T-cell (primary cell): ENCODE data around the gene RNF130. TPM values are rescaled to one million over a fixed set of nuclear protein-coding genes. Genes with fewer than 3 reads are reported as not detected.
"Not testable (repeated sequence)": the region's sequence is repeated elsewhere in the genome, so short reads cannot be mapped to it uniquely, and the experiment has no call there.

ENCODE experiments used
- ATAC-seq, 4 experiments: fragments of 200-7000 bp in 3 of 4; fragments of 150-1000 bp in 1 of 4; cut with Tn5 transposase; replicated peaks in 1 of 4; 1 replicate in 3 of 4; 2 replicates in 1 of 4; pipeline ENCODE4 v1.10.0; 2021; ENCODE audit warnings: moderate library complexity in 3 of 4, mild to moderate bottlenecking in 2 of 4, moderate number of reproducible peaks in 1 of 4
- CTCF ChIA-PET, 2 donors: fragments of 300-600 bp; sonication (Branson Sonifier 250); formaldehyde crosslinking; loops; one replicate each; lab custom pipeline; 2022; ENCODE audit warnings: antibody characterized with exemption in 2 of 2; lab: Charles Lee
- POLR2A ChIA-PET, 2 donors: fragments of 300-600 bp; sonication (Branson Sonifier 250); formaldehyde crosslinking; loops; one replicate each; lab custom pipeline; 2022; ENCODE audit warnings: antibody characterized with exemption in 2 of 2; lab: Charles Lee
- DNase-seq, 35 experiments: peaks; one replicate each; pipeline versions ENCODE4 v3.0.0 to v3.0.0-alpha.2; 2013 to 2023
- H3K27ac ChIP-seq: one replicate; pipeline ENCODE4 v1.5.1; 2013; ENCODE audit warnings: low read length
- H3K27me3 ChIP-seq, 2 experiments: replicated peaks in 1 of 2; 1 replicate in 1 of 2; 2 replicates in 1 of 2; pipeline versions ENCODE4 v1.6.1 to v1.7.0; 2013; ENCODE audit warnings: low read length in 1 of 2, mixed read lengths in 1 of 2; ENCODE audit not compliant: control insufficient read depth in 2 of 2, insufficient read depth in 2 of 2; ENCODE audit errors: extremely low read depth in 1 of 2
- H3K36me3 ChIP-seq, 2 donors: 1 replicate in 1 of 2; 2 replicates in 1 of 2; pipeline versions ENCODE4 v1.6.1 to v1.7.0; 2013; ENCODE audit warnings: low read length in 1 of 2; ENCODE audit not compliant: control insufficient read depth in 2 of 2, insufficient read depth in 1 of 2; ENCODE audit errors: extremely low read depth in 1 of 2
- H3K4me1 ChIP-seq, 2 experiments: 1 replicate in 1 of 2; 2 replicates in 1 of 2; pipeline versions ENCODE4 v1.6.1 to v1.7.0; 2013; ENCODE audit warnings: low read length in 2 of 2, mixed read lengths in 1 of 2; ENCODE audit not compliant: insufficient read depth in 2 of 2, control insufficient read depth in 1 of 2; ENCODE audit errors: extremely low read depth in 1 of 2
- H3K4me3 ChIP-seq, 2 donors: 1 replicate in 1 of 2; 2 replicates in 1 of 2; pipeline versions ENCODE4 v1.5.1 to v1.7.0; 2013; ENCODE audit warnings: mild to moderate bottlenecking in 2 of 2, low read length in 1 of 2, moderate library complexity in 1 of 2; ENCODE audit not compliant: control insufficient read depth in 1 of 2; ENCODE audit errors: extremely low read depth in 1 of 2
- H3K9me3 ChIP-seq: 2 replicates; pipeline ENCODE4 v1.7.0; 2013
- H3K27ac Mint-ChIP-seq, 2 donors: one replicate each; pipeline ENCODE4 v1.8.0; 2020 to 2021; ENCODE audit warnings: mild to moderate bottlenecking in 2 of 2, mixed read lengths in 2 of 2
- H3K27me3 Mint-ChIP-seq, 2 donors: one replicate each; pipeline ENCODE4 v1.8.0; 2021 to 2022; ENCODE audit warnings: mixed read lengths in 2 of 2
- H3K36me3 Mint-ChIP-seq: one replicate; pipeline ENCODE4 v1.8.0; 2021; ENCODE audit warnings: mixed read lengths
- H3K4me1 Mint-ChIP-seq, 3 donors: one replicate each; pipeline ENCODE4 v1.8.0; 2020 to 2022; ENCODE audit warnings: mixed read lengths in 3 of 3, mild to moderate bottlenecking in 1 of 3
- H3K4me3 Mint-ChIP-seq, 3 donors: one replicate each; pipeline ENCODE4 v1.8.0; 2020 to 2022; ENCODE audit warnings: mild to moderate bottlenecking in 3 of 3, mixed read lengths in 3 of 3, moderate library complexity in 3 of 3
- H3K9me3 Mint-ChIP-seq, 3 donors: one replicate each; pipeline ENCODE4 v1.8.0; 2020 to 2022; ENCODE audit warnings: mixed read lengths in 3 of 3
- WGBS: methylation state at CpG from one replicate; pipeline ENCODE4 v1.1.5; 2013; ENCODE audit warnings: missing lambda C conversion rate; ENCODE audit not compliant: insufficient coverage; 5-methylcytosine and 5-hydroxymethylcytosine counted together
- total RNA-seq, 35 experiments: library from RNA in 6 of 35; stranded (reverse) in 6 of 35; fragments of 120-200 nt in 1 of 35; gene quantifications; one replicate each; pipeline versions ENCODE4 v1.2.1 to v1.2.4 and lab custom pipeline; 2013 to 2026

Gene RNF130
- total RNA-seq, 5 donors from 2014 or later (not counting 1 experiment from before 2014, with no cell fraction given) = 15.0 to 17.0 (median 16.3) TPM

DNA sequence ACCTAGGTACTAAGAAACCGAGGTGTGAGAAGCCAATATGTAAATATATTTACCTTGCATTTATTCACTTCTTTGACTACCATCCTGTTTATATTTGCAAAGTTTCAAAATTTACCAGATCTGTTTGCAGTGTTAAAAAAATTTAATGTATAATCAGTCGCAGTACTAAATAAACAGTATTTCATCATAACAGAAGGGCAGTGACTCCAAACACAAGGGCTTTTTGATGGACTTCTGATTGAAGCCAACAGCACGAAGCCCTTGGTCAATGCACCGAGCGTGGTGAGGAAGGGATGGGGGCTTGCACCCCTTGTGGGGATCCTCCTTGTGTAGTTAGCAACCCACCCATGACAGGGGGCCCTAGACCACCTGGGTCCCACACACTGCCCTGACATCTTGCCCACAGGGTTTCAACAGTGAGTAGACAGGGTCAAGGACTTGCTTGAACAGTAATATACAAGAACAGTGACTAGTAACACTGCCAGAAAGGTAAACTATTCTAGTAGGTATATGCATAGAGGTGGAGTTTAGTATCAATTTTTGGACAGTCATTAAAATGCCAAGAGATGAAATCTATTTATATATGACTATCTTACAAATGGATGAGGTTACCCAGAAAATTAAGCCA lies 111.2 kb downstream of the RNF130 start:
- Histone ChIP-seq H3K9me3 (no peaks in the 10 kb centered on the region), H3K4me3 (no peak overlapping the region), H3K27me3 (no peaks in the 10 kb centered on the region), H3K27ac (no peak overlapping the region), H3K4me1 (no peaks in the 10 kb centered on the region), H3K36me3 (peaks cover 4 to 6% of the 10 kb centered on the region in 2 donors)
- H3K4me1 Mint-ChIP-seq = no peaks in the 10 kb centered on the region
- WGBS = 100% methylated on average over 3 of the region's 5 CpGs
- no peaks in the 10 kb centered on the region for H3K9me3 Mint-ChIP-seq
- CTCF ChIA-PET = no interaction called here
- ATAC-seq (no peak), DNase-seq (no peak)
- no peak overlapping the region for H3K27ac Mint-ChIP-seq
- peaks cover 37% of the 10 kb centered on the region for H3K36me3 Mint-ChIP-seq
- POLR2A ChIA-PET = no interaction called here
- H3K27me3 Mint-ChIP-seq = no peaks in the 10 kb centered on the region
- H3K4me3 Mint-ChIP-seq = no peak overlapping the region

DNA sequence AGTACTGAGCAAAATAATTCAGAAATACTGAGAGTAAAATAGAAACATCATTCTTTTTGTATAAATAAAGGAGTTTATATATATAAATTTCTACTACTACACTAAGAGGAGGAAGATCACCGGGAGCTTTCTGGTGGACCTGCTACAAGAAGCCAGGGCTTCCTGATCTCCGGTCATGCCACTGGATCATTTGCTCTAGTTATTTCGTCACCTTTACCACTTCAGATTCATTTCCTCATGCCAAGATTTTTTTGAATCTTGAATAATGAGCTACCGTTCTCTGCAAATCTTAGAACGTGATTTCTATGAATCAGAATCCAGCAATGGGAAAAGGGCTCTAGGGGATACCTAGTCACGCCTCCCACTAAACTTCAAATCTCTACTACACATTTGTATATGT lies 111.9 kb downstream of the RNF130 start:
- H3K36me3 ChIP-seq = peaks cover 4 to 6% of the 10 kb centered on the region in 2 donors
- no peak overlapping the region for H3K4me3 ChIP-seq
- peaks cover 41% of the 10 kb centered on the region for H3K36me3 Mint-ChIP-seq
- no peaks in the 10 kb centered on the region for H3K4me1 ChIP-seq
- H3K4me3 Mint-ChIP-seq = no peak overlapping the region
- no peaks in the 10 kb centered on the region for H3K4me1 Mint-ChIP-seq
- H3K9me3 ChIP-seq = no peaks in the 10 kb centered on the region
- CTCF ChIA-PET = no interaction called here
- H3K27me3 Mint-ChIP-seq = no peaks in the 10 kb centered on the region
- no peaks in the 10 kb centered on the region for H3K27me3 ChIP-seq
- POLR2A ChIA-PET = no interaction called here
- no peaks in the 10 kb centered on the region for H3K9me3 Mint-ChIP-seq
- 93% methylated on average over 3 of the region's 6 CpGs for WGBS
- ATAC-seq (no peak), DNase-seq (no peak)
- no peak overlapping the region for H3K27ac ChIP-seq
- no peak overlapping the region for H3K27ac Mint-ChIP-seq

DNA sequence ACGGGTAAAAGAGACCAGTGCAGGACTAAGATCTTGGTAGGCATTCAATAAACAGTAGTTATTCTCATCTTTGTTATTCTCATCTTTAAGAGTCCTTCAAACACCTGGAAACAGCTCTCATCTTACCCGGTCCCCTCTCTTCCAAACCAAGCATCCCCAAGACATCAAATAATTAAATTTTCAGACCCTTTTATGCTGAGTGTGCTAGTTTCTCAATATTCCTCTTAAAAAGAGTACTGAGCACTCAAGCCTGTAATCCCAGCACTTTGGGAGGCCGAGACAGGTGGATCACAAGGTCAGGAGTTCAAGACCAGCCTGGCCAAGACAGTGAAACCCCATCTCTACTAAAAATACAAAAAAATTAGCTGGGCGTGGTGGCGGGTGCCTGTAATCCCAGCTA lies 112.4 kb downstream of the RNF130 start:
- H3K27me3 Mint-ChIP-seq, H3K4me3 Mint-ChIP-seq, H3K4me1 ChIP-seq, H3K9me3 Mint-ChIP-seq, H3K27ac ChIP-seq, POLR2A ChIA-PET, H3K27ac Mint-ChIP-seq, H3K27me3 ChIP-seq, CTCF ChIA-PET, H3K4me3 ChIP-seq, DNase-seq, H3K9me3 ChIP-seq, H3K36me3 ChIP-seq, H3K4me1 Mint-ChIP-seq, ATAC-seq: not testable (repeated sequence)
- no CpG with 5 or more reads among the region's 5 CpGs for WGBS
- H3K36me3 Mint-ChIP-seq = peaks cover 45% of the 10 kb centered on the region

DNA sequence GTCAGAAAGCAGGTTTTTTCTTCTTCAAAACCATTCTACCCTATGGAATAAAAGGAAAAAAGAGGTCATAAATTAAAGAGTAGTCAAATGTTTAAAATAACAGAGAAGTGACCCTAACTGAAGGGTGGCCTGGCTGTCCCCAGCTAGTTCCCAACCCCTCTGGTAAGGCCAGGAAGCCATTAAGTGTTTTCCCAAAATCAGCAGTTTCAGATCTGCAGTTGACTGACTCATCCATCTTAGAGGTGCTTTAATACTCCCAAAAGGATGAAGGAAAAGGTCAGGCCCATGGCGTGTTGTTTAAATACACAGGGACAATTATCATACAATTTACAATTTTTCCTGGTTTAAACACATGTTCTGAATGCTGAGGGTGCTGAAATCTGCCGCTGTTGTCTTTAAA lies 115.9 kb downstream of the RNF130 start:
- Mint-ChIP-seq H3K4me3 (no peak overlapping the region), H3K27me3 (no peaks in the 10 kb centered on the region), H3K27ac (no peak overlapping the region), H3K9me3 (no peaks in the 10 kb centered on the region), H3K36me3 (peaks cover 37% of the 10 kb centered on the region), H3K4me1 (no peaks in the 10 kb centered on the region)
- no peaks in the 10 kb centered on the region for H3K36me3 ChIP-seq
- ChIA-PET CTCF (no interaction called here), POLR2A (no interaction called here)
- H3K27ac ChIP-seq = no peak overlapping the region
- WGBS = no CpG with 5 or more reads among the region's 2 CpGs
- DNase-seq (no peak), ATAC-seq (no peak)
- H3K27me3 ChIP-seq = no peaks in the 10 kb centered on the region
- H3K9me3 ChIP-seq = no peaks in the 10 kb centered on the region
- no peak overlapping the region for H3K4me3 ChIP-seq
- H3K4me1 ChIP-seq = no peaks in the 10 kb centered on the region

DNA sequence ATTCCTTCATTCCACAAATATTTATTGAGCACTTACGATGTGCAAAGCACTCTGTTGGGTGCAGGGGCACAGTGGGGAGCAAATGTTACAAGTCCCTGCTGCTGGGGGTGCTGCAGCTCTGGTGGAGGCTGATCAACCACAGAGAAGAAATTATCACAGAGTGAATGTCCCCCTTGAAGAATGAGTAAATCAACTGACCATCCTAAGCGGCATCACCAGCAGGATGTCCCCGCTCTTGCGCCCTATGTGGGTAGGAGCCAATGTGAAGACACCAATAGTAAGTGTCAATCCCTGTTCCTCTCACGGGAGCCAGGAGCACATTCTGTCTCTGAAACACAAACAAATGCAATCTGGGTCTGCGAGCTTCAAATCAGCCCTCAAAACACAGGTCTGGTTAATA lies 116.5 kb downstream of the RNF130 start:
- no peaks in the 10 kb centered on the region for H3K36me3 ChIP-seq
- Mint-ChIP-seq H3K4me1 (no peaks in the 10 kb centered on the region), H3K27me3 (no peaks in the 10 kb centered on the region), H3K36me3 (peaks cover 34% of the 10 kb centered on the region), H3K9me3 (no peaks in the 10 kb centered on the region), H3K27ac (no peak overlapping the region), H3K4me3 (no peak overlapping the region)
- WGBS = 88% methylated on average over 4 of the region's 6 CpGs
- ChIA-PET CTCF (no interaction called here), POLR2A (no interaction called here)
- H3K9me3 ChIP-seq = no peaks in the 10 kb centered on the region
- ATAC-seq (no peak), DNase-seq (no peak)
- no peaks in the 10 kb centered on the region for H3K27me3 ChIP-seq
- H3K4me1 ChIP-seq = no peaks in the 10 kb centered on the region
- H3K4me3 ChIP-seq = no peak overlapping the region
- no peak overlapping the region for H3K27ac ChIP-seq

DNA sequence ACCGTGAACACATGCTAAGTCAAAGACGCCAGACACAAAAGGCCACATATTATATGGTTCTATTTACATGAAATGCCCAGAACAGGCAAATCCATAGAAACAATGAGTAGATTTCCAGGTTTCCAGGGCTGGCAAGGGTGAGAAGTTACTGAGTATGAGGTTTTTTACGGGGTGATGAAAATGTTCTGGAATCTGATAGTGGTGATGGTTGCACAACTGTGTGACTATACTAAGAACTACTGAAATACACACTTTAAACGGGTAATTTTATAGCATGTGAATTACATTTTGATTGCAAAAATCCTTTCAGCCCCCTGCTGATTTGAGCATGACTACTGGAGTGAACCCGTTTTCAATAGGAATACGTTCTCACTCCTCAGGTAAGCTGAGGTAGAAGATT lies 117.1 kb downstream of the RNF130 start:
- Histone ChIP-seq H3K27ac (no peak overlapping the region), H3K27me3 (no peaks in the 10 kb centered on the region), H3K4me3 (no peak overlapping the region), H3K9me3 (no peaks in the 10 kb centered on the region), H3K36me3 (no peaks in the 10 kb centered on the region), H3K4me1 (no peaks in the 10 kb centered on the region)
- DNase-seq (no peak), ATAC-seq (no peak)
- Mint-ChIP-seq H3K27me3 (no peaks in the 10 kb centered on the region), H3K9me3 (no peaks in the 10 kb centered on the region), H3K4me1 (no peaks in the 10 kb centered on the region), H3K36me3 (peaks cover 36% of the 10 kb centered on the region), H3K4me3 (no peak overlapping the region), H3K27ac (no peak overlapping the region)
- CTCF ChIA-PET = no interaction called here
- 100% methylated on average over 2 of the region's 6 CpGs for WGBS
- POLR2A ChIA-PET = no interaction called here

DNA sequence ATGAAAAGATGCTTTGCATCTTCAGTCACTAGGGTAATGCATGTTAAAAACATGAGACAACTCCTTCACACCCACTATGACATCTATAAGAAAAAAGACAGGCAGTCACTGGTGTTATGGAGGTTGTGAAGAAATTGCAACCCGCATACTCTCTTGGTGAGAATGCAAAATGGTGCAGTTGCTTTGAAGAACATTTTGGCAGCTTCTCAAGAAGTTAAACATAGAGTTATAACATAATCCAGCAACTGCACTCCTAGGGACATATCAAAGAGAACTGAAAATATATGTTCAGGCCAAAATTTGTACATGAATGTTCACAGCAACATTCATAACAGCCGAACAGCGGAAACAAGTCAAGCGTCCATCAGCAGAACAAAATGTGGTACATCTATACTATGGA lies 117.6 kb downstream of the RNF130 start:
- Histone ChIP-seq H3K27me3 (no peaks in the 10 kb centered on the region), H3K27ac (no peak overlapping the region), H3K36me3 (no peaks in the 10 kb centered on the region), H3K4me3 (no peak overlapping the region), H3K9me3 (no peaks in the 10 kb centered on the region), H3K4me1 (no peaks in the 10 kb centered on the region)
- no peak for DNase-seq
- no peaks in the 10 kb centered on the region for H3K27me3 Mint-ChIP-seq
- ATAC-seq = no peak
- no peaks in the 10 kb centered on the region for H3K9me3 Mint-ChIP-seq
- peaks cover 36% of the 10 kb centered on the region for H3K36me3 Mint-ChIP-seq
- H3K4me3 Mint-ChIP-seq = no peak overlapping the region
- H3K27ac Mint-ChIP-seq = no peak overlapping the region
- H3K4me1 Mint-ChIP-seq = no peaks in the 10 kb centered on the region
- CTCF ChIA-PET = no interaction called here
- POLR2A ChIA-PET = no interaction called here
- no CpG with 5 or more reads among the region's 4 CpGs for WGBS
